Measurements from ENCODE around the gene EIF3I. TPM values are rescaled to one million over a fixed set of nuclear protein-coding genes. Genes with fewer than 3 reads are reported as not detected.
A peak's percentile ranks its signal among the peaks of the same experiment; 100 is the strongest.

The EIF3I gene
- total and polyA plus RNA-seq, 2 of the 13 experiments (the other 11 are each of a cell fraction or from before 2014, with no cell fraction given), result 210 to 223 TPM

DNA sequence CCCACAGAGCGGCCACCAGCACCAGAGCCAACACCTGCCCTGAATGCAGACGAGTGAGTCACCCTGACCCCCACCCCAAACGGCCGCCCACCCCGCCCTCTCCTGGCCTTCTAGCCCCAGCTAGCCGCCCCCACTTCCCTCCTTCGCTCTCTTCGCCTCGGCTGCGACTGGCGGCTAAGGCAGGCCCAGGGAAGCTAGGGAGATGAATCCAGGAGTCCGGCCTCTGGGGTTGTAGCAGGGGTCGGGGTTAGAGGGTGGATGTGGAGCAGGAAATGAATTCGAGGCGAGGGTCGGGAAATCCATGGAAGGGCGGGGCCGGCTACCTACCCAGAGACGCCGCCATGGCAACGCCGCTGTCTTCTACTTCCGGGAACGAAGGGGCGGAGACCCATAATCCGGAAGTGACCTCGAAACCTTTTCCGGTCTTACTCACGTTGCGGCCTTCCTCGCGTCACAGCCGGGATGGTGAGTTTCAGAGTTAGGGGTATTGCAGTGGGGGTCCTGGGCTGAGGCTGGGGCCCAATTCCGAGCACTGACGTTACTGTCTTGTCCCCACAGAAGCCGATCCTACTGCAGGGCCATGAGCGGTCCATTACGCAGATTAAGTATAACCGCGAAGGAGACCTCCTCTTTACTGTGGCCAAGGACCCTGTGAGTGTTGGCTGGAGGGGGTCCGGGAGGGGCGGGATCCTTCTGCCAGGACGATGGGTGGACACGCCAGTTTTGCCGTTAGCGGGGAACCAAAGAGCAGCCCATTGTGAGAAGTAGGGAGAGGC lies at the start of gene EIF3I, which contains the start of gene TMEM234 (continued):
- TF ChIP-seq SIN3A (IDR thresholded peaks at IDR 0.05; ENCODE audit: borderline replicate concordance, low read depth, low read length) (no peak; the same call in 1 of the 2 replicates), ZNF589 (CRISPR knock-in tag; conservative IDR thresholded peaks at IDR 0.05) (no peak), ZNF317 (CRISPR knock-in tag; IDR thresholded peaks at IDR 0.05) (peak; percentile 71; the same call in 1 of the 2 replicates), SETDB1 (CRISPR knock-in tag; IDR thresholded peaks at IDR 0.05; ENCODE audit: borderline replicate concordance) (no peak), ZIK1 (CRISPR knock-in tag; IDR thresholded peaks at IDR 0.05; ENCODE audit: borderline replicate concordance, low read depth) (peak; percentile 44; the same call in 1 of the 2 replicates), MEIS1 (CRISPR knock-in tag; IDR thresholded peaks at IDR 0.05; ENCODE audit: borderline replicate concordance) (0 out of 2 replicates have a peak, but pooled peaks have one; percentile 26), TOE1 (CRISPR knock-in tag; IDR thresholded peaks at IDR 0.05) (no peak), CC2D1A (CRISPR knock-in tag; IDR thresholded peaks at IDR 0.05) (no peak), HCFC1 (IDR thresholded peaks at IDR 0.05; ENCODE audit: low read depth, low read length) (0 out of 2 replicates have a peak, but pooled peaks have one; percentile 18), SIX1 (CRISPR knock-in tag; IDR thresholded peaks at IDR 0.05; ENCODE audit: borderline replicate concordance) (no peak), TMF1 (CRISPR knock-in tag; IDR thresholded peaks at IDR 0.05; ENCODE audit: low read depth) (no peak), TOPORS (CRISPR knock-in tag; IDR thresholded peaks at IDR 0.05) (no peak), SP2 (CRISPR knock-in tag; IDR thresholded peaks at IDR 0.05) (peak; percentile 70), ZNF431 (CRISPR knock-in tag; IDR thresholded peaks at IDR 0.05; ENCODE audit: borderline replicate concordance, low read depth) (no peak), ZKSCAN1 (IDR thresholded peaks at IDR 0.05; ENCODE audit: low read length) (no peak)
- TF ChIP-seq, protein P1, sequence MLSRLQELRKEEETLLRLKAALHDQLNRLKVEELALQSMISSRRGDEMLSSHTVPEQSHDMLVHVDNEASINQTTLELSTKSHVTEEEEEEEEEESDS (CRISPR knock-in tag; IDR thresholded peaks at IDR 0.05; ENCODE audit: borderline replicate concordance), result no peak
- TF ChIP-seq, protein P2, sequence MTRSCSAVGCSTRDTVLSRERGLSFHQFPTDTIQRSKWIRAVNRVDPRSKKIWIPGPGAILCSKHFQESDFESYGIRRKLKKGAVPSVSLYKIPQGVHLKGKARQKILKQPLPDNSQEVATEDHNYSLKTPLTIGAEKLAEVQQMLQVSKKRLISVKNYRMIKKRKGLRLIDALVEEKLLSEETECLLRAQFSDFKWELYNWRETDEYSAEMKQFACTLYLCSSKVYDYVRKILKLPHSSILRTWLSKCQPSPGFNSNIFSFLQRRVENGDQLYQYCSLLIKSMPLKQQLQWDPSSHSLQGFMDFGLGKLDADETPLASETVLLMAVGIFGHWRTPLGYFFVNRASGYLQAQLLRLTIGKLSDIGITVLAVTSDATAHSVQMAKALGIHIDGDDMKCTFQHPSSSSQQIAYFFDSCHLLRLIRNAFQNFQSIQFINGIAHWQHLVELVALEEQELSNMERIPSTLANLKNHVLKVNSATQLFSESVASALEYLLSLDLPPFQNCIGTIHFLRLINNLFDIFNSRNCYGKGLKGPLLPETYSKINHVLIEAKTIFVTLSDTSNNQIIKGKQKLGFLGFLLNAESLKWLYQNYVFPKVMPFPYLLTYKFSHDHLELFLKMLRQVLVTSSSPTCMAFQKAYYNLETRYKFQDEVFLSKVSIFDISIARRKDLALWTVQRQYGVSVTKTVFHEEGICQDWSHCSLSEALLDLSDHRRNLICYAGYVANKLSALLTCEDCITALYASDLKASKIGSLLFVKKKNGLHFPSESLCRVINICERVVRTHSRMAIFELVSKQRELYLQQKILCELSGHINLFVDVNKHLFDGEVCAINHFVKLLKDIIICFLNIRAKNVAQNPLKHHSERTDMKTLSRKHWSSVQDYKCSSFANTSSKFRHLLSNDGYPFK (CRISPR knock-in tag; IDR thresholded peaks at IDR 0.05; ENCODE audit: borderline replicate concordance), result peak; percentile 86; the same call in 1 of the 2 replicates
- TF ChIP-seq, protein P3, sequence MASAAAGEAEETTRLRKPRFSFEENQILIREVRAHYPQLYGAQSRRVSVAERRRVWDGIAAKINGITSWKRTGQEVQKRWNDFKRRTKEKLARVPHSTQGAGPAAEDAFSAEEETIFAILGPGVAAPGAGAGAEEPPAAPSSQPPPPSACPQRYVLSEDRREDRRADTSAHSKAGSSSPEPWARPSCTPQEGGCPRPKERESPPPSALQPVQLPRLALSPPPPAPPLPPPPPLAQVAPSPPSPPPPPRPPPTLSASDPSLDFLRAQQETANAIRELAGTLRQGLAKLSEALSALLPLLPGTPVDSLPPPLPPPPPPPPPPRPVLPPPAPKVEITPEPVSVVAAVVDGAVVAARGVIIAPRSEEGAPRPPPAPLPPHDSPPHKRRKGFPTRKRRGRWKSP (CRISPR knock-in tag; IDR thresholded peaks at IDR 0.05), result no peak
- TF ChIP-seq, protein P4, sequence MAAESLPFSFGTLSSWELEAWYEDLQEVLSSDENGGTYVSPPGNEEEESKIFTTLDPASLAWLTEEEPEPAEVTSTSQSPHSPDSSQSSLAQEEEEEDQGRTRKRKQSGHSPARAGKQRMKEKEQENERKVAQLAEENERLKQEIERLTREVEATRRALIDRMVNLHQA (CRISPR knock-in tag; IDR thresholded peaks at IDR 0.05), result no peak
- TF ChIP-seq, protein P5, sequence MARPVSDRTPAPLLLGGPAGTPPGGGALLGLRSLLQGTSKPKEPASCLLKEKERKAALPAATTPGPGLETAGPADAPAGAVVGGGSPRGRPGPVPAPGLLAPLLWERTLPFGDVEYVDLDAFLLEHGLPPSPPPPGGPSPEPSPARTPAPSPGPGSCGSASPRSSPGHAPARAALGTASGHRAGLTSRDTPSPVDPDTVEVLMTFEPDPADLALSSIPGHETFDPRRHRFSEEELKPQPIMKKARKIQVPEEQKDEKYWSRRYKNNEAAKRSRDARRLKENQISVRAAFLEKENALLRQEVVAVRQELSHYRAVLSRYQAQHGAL (CRISPR knock-in tag; IDR thresholded peaks at IDR 0.05; ENCODE audit: not compliant biosample characterization), result no peak
- TF ChIP-seq, protein P6, sequence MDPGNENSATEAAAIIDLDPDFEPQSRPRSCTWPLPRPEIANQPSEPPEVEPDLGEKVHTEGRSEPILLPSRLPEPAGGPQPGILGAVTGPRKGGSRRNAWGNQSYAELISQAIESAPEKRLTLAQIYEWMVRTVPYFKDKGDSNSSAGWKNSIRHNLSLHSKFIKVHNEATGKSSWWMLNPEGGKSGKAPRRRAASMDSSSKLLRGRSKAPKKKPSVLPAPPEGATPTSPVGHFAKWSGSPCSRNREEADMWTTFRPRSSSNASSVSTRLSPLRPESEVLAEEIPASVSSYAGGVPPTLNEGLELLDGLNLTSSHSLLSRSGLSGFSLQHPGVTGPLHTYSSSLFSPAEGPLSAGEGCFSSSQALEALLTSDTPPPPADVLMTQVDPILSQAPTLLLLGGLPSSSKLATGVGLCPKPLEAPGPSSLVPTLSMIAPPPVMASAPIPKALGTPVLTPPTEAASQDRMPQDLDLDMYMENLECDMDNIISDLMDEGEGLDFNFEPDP (CRISPR knock-in tag; conservative IDR thresholded peaks at IDR 0.05), result no peak

All from HepG2 (cell line).